Gastrocnemius medialis (tissue), 4 donors: ENCODE measurements around the gene ZNF687. TPM values are rescaled to one million over a fixed set of nuclear protein-coding genes. Genes with fewer than 3 reads are reported as not detected.

Experiments
- ATAC-seq, 2 donors: fragments of 150-250 bp; one replicate each; pipeline ENCODE4 v1.9.1; 2016
- DNase-seq, 2 donors: peaks; one replicate each; pipeline ENCODE4 v3.0.0-alpha.2; 2019
- H3K27ac ChIP-seq, 4 donors: fragments of 200-600 bp; sonication (generic); 1 replicate in 1 of 4; 2 replicates in 3 of 4; pipeline ENCODE4 v1.5.1; 2016 to 2018; ENCODE audit warnings: mild to moderate bottlenecking in 2 of 4, moderate library complexity in 1 of 4
- H3K27me3 ChIP-seq, 3 donors: fragments of 200-600 bp; sonication (generic) in 2 of 3; 1 replicate in 1 of 3; 2 replicates in 2 of 3; pipeline versions ENCODE4 v1.5.1 to v1.6.0; 2016 to 2019; ENCODE audit warnings: mild to moderate bottlenecking in 1 of 3, moderate library complexity in 1 of 3
- H3K36me3 ChIP-seq, 2 donors: fragments of 200-600 bp; sonication (generic) in 1 of 2; one replicate each; pipeline ENCODE4 v1.5.1; 2017 to 2018
- H3K4me1 ChIP-seq, 2 donors: fragments of 200-600 bp; sonication (generic) in 1 of 2; one replicate each; pipeline ENCODE4 v1.5.1; 2016 to 2017; ENCODE audit warnings: mild to moderate bottlenecking in 2 of 2
- H3K4me3 ChIP-seq, 4 donors: fragments of 200-600 bp; sonication (generic) in 3 of 4; 1 replicate in 1 of 4; 2 replicates in 3 of 4; pipeline ENCODE4 v1.5.1; 2016 to 2019; ENCODE audit warnings: mild to moderate bottlenecking in 2 of 4
- H3K9me3 ChIP-seq, 3 donors: fragments of 200-600 bp; sonication (generic) in 2 of 3; 1 replicate in 1 of 3; 2 replicates in 2 of 3; pipeline ENCODE4 v1.5.1; 2016 to 2019
- POLR2A ChIP-seq, 2 donors: fragments of 450-650 bp; IDR thresholded peaks; one replicate each; pipeline ENCODE4 v1.6.1; 2017; ENCODE audit warnings: antibody characterized with exemption in 2 of 2, mild to moderate bottlenecking in 2 of 2, moderate library complexity in 2 of 2
- in situ Hi-C, 4 donors: fragments of 200-750 bp; cut with MboI; loops; one replicate each; pipeline versions ENCODE4 v1.15.0 to v1.8.0; 2017; ENCODE audit warnings: low sequenced_read_pairs in 4 of 4
- intact Hi-C: fragments of 100-400 bp; cut with DNase I; formaldehyde crosslinking; loops from one replicate; pipeline ENCODE4 v1.15.1; 2023; ENCODE audit warnings: low total_unique reads
- total RNA-seq, 4 donors: library from RNA; depleted of rRNA; stranded (reverse); fragments of >200 nt; gene quantifications; one replicate each; pipeline versions ENCODE4 v1.1.0 to v1.2.3, GENCODE V29; 2016
- TF ChIP-seq, protein P1 (sequence below), 5 experiments: fragments of 450-650 bp in 3 of 5; fragments of 200-600 bp in 2 of 5; sonication (generic) in 2 of 5; IDR thresholded peaks in 4 of 5; conservative IDR thresholded peaks in 1 of 5; 1 replicate in 4 of 5; 2 replicates in 1 of 5; pipeline ENCODE4 v1.5.1; 2016 to 2019; ENCODE audit warnings: antibody characterized with exemption in 5 of 5, mild to moderate bottlenecking in 3 of 5, moderate library complexity in 3 of 5

Gene ZNF687
- total RNA-seq, 4 donors from 2014 or later = 11.9 to 19.6 (median 16.6) TPM

DNA sequence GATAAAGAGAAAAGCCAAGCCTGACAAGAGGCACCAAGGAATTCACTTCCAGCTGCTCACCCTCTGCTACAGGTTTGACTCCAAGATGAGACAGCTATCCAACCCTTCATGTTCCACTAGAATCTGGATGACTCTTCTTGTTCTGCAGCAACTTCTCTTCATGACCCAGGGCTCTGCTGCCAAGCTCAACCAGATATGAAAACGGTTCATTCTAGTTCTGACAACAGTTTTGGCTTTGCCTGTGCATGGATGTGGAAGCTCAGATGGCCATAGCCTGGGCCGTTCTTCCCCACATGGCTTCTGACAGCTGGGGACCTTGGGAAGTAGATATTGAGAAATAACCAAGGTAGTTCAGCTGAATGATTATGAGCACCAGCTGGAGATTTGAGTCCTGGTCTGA is 31.4 kb downstream of the ZNF687 start:
- ATAC-seq = no peak

DNA sequence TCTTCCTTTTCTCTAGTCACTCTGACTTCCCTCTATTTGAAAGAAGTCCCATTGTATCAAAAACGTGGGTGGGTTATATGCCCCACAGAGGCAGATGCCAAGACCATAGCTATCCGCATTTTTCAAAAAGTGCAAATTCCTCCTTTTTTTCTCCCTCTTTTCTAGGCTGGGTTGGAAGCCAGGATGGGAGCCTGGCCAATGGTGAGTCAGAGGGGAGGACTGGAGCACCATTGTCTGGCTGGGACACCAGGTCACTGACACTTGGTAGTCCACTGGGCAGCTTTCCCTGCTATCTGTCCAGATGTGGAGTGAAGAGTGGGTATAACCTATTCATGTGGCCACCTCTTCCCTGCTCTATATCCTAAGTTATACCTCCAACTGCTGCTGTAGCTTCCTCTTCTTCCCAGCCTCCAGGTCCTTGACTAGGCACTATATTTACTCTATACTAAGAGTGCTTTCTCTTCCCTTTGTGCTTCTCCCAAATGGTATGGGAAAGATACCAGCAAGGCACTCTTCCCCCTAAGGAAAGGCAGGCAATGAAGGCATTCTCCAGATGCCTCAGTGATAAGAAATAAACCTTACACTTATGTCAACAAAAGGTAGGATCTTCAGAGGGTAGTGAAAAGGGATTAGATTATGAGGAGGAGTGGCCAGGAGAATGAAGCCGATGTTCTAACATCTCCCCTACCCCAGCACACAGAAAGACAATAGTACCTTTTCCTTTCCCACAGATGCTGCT is 32.2 kb downstream of the ZNF687 start:
- in situ Hi-C loops = no loop called here
- TF ChIP-seq, protein P1, sequence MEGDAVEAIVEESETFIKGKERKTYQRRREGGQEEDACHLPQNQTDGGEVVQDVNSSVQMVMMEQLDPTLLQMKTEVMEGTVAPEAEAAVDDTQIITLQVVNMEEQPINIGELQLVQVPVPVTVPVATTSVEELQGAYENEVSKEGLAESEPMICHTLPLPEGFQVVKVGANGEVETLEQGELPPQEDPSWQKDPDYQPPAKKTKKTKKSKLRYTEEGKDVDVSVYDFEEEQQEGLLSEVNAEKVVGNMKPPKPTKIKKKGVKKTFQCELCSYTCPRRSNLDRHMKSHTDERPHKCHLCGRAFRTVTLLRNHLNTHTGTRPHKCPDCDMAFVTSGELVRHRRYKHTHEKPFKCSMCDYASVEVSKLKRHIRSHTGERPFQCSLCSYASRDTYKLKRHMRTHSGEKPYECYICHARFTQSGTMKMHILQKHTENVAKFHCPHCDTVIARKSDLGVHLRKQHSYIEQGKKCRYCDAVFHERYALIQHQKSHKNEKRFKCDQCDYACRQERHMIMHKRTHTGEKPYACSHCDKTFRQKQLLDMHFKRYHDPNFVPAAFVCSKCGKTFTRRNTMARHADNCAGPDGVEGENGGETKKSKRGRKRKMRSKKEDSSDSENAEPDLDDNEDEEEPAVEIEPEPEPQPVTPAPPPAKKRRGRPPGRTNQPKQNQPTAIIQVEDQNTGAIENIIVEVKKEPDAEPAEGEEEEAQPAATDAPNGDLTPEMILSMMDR (IDR thresholded peaks at IDR 0.05 in 4 of 5, conservative IDR thresholded peaks at IDR 0.05 in 1 of 5) = no peak
- no peak for TF ChIP-seq POLR2A (IDR thresholded peaks at IDR 0.05)
- Histone ChIP-seq H3K27ac (peak overlapping the region; percentile 91 to 95 (median 93)), H3K36me3 (peaks cover 0 to 31% of the 10 kb centered on the region in 2 donors), H3K27me3 (no peaks in the 10 kb centered on the region), H3K9me3 (no peaks in the 10 kb centered on the region), H3K4me3 (no peak overlapping the region), H3K4me1 (peaks cover 52 to 67% of the 10 kb centered on the region in 2 donors)
- DNase-seq (peak; percentile 67 to 85), ATAC-seq (peak; percentile 52 to 53)
- intact Hi-C loops = loop anchor here (5.0 kb wide), 1 partner anchor 518 kb away; the partner anchor contains the start of gene RORC

More for the DNA sequence above, 31.4 kb downstream of the ZNF687 start:
- Histone ChIP-seq H3K4me3 (no peak overlapping the region), H3K4me1 (peaks cover 55 to 69% of the 10 kb centered on the region in 2 donors), H3K27ac (peak overlapping the region; percentile 91 to 95 (median 93)), H3K9me3 (no peaks in the 10 kb centered on the region), H3K36me3 (peaks cover 0 to 28% of the 10 kb centered on the region in 2 donors), H3K27me3 (no peaks in the 10 kb centered on the region)
- in situ Hi-C loops (no loop called here), intact Hi-C loops (loop anchor here (5.0 kb wide), 1 partner anchor 519 kb away; the partner anchor contains the start of gene RORC)
- TF ChIP-seq, protein P1 (IDR thresholded peaks at IDR 0.05 in 4 of 5, conservative IDR thresholded peaks at IDR 0.05 in 1 of 5) = no peak
- no peak for TF ChIP-seq POLR2A (IDR thresholded peaks at IDR 0.05)
- peak in 1 of 2 donors; percentile 33 for DNase-seq

DNA sequence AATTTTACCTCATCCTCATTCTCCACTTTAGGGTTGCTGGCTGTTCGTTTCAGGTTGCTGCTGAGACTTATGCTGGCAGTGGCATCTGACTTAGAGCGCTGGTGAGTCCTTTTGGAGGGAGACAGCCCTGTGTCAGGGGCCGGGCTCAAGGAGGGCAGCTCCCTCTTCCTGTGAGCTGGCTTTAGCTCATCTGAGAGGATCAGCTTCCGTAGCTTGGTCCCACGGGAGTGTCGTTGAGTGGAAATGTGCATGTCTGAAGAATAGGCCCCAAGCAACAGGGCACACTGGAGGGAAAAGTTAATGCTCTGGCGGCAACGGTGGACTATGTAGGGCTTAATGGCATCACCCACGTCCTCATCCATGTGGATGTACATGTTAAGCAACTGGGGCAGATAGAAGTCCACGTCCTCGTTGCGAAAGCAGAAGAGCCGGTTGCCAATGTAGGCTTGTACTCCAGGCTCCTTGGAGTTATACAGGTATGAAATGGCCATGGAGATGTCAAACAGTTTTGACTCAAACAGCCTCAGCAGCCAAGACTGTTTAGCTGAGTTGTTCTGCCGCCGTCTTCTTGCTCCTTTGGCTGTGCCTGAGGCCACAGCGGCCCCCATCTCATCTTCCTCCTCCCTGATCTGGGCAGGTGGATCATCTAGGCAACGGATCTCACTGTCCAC is 33.6 kb downstream of the ZNF687 start:
- Histone ChIP-seq H3K4me1 (peaks cover 42 to 61% of the 10 kb centered on the region in 2 donors), H3K27me3 (no peaks in the 10 kb centered on the region), H3K9me3 (no peaks in the 10 kb centered on the region), H3K27ac (peak overlapping the region in 3 of 4 donors; percentile 91 to 93 (median 93)), H3K36me3 (peaks cover 0 to 43% of the 10 kb centered on the region in 2 donors), H3K4me3 (no peak overlapping the region)
- in situ Hi-C loops (no loop called here), intact Hi-C loops (no loop called here)
- no peak for ATAC-seq
- TF ChIP-seq, protein P1 (IDR thresholded peaks at IDR 0.05 in 4 of 5, conservative IDR thresholded peaks at IDR 0.05 in 1 of 5) = no peak
- no peak for TF ChIP-seq POLR2A (IDR thresholded peaks at IDR 0.05)
- no peak for DNase-seq

DNA sequence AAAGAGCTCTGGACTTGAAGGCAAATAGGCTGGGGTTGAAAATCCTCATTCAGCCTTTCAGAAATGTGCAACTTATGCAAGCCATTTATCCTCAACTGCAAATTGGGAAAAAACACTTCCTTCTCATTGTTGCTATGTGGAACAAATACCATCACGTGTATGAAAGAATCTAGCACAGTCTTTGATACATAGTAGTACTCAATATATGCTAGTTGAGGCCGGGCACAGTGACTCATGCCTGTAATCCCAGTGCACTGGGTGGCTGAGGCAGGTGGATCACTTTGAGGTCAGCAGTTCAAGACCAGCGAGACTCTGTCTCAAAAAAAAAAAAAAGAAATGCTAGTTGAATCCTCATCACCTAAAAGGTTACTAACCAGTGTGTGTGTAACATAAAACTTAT is 36.9 kb downstream of the ZNF687 start:
- H3K27me3 ChIP-seq = no peaks in the 10 kb centered on the region
- DNase-seq (no peak), ATAC-seq (no peak)
- H3K9me3 ChIP-seq = no peaks in the 10 kb centered on the region
- in situ Hi-C loops = no loop called here
- no peak for TF ChIP-seq POLR2A (IDR thresholded peaks at IDR 0.05)
- TF ChIP-seq, protein P1 (IDR thresholded peaks at IDR 0.05 in 4 of 5, conservative IDR thresholded peaks at IDR 0.05 in 1 of 5) = no peak
- H3K4me1 ChIP-seq = peaks cover 15 to 45% of the 10 kb centered on the region in 2 donors
- H3K36me3 ChIP-seq = peaks cover 0 to 71% of the 10 kb centered on the region in 2 donors
- H3K27ac ChIP-seq = peak overlapping the region in 2 of 4 donors; percentile 6 to 36
- H3K4me3 ChIP-seq = no peak overlapping the region
- intact Hi-C loops = no loop called here
